ENCODE data around the gene MRPS7.
"Not testable (repeated sequence)": the region's sequence is repeated elsewhere in the genome, so short reads cannot be mapped to it uniquely, and the experiment has no call there.

The MRPS7 gene

GRCh38 chr17:75242461-75243042 lies 19.1 kb upstream of the MRPS7 start:
- no peak for DNase-seq

DNA sequence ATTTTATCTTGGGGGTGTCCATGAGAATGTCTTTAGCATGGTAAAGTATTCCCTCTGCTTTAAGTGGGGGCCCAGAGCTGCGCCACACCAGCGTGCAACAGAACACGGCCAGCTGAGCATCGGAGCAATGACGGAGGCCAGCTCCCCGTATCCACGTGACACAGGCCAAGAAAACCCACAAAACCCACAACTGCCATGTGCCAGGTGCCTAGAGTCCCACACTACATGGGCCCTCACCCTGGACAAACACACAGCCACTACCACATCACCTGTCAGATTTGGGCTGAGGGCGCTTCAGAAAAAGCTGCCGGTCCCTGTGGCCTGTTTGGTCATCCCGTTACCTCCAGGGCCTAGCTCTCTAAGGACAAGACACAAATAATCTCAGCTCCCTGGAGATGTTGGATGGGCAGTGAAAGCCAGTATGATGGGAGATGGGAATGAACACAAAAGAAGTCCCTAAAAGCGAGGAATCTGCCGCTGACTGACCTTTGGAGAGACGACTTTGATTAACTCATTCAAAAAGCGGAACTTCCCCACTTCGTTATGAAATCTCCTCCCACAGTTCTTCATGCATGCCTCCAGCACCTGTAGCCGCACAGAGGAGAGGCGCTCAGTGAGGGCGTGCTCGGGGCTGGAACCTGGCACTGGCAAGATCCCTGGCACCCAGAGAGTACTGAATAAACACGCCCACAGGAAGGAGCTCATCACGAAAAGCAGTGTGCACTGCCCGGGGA lies 17.4 kb upstream of the MRPS7 start:
- peak in 1 of 51 donors; percentile 25 for DNase-seq

DNA sequence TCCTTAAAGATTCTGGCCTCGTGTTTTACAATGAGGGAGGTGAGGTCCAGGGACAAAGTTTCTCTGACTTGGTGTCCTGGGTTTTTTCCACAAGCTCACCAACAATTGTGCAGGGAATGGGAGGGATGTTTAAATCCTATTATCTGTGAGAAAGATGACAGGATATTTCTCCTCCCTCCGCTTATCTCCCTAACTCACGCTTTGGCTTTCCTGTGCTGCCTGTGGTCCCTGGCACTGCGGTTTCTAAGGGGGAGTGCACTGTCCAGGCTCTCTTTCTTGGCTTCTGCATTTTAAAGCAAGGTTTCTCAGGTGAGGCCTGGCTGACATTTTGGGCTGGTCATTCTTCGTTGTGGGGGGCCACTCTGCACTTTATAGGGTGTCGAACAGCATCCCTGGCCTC lies 16.7 kb upstream of the MRPS7 start:
- no peak for DNase-seq

- DNase-seq: no peak
Measured at GRCh38 chr17:75246404-75246803, 15.3 kb upstream of the MRPS7 start.

GRCh38 chr17:75249564-75249963 lies 12.1 kb upstream of the MRPS7 start:
- DNase-seq: no peak

GRCh38 chr17:75250009-75250471 lies 11.6 kb upstream of the MRPS7 start:
- DNase-seq: peak in 1 of 51 donors; percentile 74

DNA sequence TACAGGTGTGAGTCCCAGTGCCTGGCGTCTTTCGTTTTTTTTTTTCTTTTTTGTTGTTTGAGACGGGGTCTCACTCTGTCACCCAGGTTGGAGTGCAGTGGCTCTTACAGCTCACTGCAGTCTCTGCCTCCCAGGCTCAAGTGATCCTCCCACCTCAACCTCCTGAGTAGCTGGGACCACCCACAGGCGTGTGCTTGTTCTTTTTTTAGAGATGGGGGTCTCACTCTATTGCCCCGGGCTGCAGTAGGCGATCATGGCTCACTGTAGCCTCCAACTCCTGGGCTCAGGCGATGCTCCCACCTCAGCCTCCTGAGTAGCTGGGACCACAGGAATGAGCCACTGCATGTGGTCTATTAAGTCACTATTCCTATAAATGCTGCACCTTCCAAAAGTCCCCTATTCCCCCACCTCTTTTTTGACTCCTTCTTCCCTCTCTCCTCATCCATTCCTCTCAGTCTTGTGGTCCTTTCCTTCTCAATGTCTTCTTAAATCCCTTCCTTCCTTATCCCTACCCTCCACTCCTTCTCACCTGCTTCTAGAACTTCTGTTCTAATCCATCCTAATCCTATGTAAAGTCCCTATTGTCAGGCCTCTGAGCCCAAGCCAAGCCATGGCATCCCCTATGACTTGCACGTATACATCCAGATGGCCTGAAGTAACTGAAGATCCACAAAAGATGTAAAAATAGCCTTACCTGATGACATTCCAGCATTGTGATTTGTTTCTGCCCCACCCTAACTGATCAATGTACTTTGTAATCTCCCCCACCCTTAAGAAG lies 9.5 kb upstream of the MRPS7 start:
- DNase-seq: no peak

- DNase-seq: not testable (repeated sequence)
Measured at GRCh38 chr17:75255954-75256698, 5.6 kb upstream of the MRPS7 start.

DNA sequence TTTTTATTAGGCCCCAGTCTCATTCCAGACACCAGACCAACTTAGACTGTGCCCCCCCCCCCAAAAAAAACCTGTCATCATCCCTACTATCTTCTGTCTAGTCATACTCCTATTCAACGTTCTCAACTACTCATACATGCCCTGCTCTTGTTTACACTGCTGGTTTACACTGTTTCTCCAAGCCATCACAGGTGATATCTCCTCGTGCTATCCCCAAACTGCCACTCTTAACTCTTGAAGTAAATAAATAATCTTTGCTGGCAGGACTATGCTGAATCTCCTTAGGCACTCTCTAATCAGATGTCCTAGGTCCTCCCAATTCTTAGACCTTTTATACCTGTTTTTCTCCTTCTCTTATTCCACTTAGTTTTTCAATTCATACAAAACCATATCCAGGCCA lies 4.5 kb upstream of the MRPS7 start:
- not testable (repeated sequence) for DNase-seq

GRCh38 chr17:75260641-75261335 lies 891 bp upstream of the MRPS7 start:
- DNase-seq: peak in 1 of 51 donors; percentile 42

DNA sequence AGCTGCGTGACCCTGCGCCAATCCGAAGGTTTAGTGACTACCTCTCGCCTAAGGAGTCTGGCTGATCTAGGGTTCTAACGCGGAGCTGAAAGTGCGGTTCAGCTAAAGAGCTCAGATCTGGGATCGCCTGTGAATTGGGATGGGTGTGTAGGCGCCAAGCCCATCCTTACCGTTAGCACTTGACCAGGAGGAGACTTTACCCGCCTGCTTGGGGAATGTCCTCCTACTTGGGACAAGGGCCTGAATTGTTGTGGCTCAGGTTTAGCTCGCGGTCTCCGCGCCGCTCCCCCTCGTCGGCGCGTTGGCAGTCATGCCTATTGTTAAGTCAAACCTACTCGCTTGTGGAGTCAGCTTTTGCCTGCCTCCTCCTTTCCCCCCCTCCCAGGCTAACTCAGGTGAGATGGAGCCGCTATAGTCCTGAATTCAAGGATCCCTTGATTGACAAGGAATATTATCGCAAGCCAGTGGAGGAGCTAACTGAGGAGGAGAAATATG lies 480 bp downstream of the MRPS7 start:
- peak in 1 of 51 donors; percentile 66 for DNase-seq

- DNase-seq: no peak
Measured at GRCh38 chr17:75263055-75263454, 1.4 kb downstream of the MRPS7 start.

DNA sequence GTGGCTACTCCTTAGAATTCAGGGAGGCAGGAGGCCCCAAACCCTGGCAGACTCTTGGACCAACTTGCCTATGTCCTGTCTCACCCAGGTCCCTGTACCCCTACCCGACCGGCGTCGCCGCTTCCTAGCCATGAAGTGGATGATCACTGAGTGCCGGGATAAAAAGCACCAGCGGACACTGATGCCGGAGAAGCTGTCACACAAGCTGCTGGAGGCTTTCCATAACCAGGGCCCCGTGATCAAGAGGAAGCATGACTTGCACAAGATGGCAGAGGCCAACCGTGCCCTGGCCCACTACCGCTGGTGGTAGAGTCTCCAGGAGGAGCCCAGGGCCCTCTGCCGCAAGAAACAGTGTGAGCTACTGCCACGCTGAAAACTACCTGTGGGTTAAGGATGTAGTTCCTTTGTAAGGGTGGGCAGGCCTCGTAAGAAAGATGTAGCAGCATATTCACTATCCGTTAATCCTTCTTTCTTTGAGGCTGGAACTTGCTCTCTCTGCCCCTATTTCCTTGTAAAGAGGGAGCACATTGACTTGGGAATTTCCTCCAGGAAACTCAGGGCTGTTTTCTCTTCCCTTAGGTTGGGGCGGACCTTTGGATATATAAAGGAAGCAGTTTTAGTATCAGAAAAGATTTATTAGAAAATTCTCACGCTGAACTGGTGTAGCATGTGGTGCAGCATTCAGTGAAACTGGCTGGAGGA lies 4.1 kb downstream of the MRPS7 start:
- DNase-seq: no peak

GRCh38 chr17:75266316-75267152 lies 4.9 kb downstream of the MRPS7 start:
- DNase-seq: peak in 24 of 51 donors; percentile 11 to 65 (median 38)

DNA sequence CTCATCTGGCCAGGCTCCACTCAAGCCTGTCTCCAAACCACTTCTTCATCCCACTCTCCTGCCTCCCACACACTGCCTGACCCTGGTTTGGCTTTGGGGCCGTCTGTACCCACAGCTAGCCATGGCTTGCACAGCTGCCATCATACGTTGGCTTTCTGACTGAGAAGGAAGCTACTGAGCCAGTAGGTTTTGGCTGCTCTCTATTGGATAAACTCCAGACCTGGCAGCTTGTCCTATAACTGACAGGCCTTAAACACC lies 5.4 kb downstream of the MRPS7 start:
- DNase-seq: peak in 7 of 51 donors; percentile 30 to 62 (median 46)

DNA sequence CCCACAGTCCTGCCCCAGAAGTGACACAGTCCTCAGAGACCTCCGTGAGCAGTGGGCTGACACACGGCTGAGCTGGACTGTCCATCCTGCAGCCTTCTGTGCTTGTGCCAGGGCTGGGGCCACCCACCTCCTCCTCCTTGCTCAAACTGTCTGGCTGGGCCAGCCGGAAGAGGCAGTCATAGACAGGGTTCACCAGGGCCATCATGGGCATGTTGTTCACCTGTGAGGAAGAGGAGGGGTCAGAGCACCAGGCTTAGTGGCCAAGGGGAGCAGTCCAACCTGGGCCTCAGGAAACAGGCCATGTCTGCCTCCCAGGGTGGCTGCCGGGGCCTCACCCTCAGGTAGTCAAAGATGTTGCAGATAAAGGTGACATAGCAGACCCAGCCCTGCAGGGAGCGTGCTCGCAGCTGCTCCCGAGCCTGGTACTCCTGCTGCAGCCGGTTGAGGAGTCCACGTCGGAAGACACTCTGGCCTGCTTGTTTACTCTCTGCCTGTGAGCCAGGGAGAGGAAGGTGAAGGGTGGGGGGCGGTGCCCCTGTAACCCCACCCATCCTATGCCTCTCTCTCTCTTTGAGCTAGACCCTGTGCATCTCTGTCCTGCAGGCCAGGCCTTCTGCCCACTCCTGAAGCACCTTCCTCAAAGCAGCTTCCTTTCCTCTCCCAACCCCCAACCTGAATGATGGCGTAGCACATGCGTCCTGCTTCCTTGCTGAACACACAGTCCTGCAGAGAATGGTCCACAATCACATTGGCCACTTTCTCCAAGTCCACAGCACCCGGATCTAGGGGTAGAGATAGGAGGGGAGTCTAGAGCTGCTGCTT lies 5.9 kb downstream of the MRPS7 start:
- no peak for DNase-seq

DNA sequence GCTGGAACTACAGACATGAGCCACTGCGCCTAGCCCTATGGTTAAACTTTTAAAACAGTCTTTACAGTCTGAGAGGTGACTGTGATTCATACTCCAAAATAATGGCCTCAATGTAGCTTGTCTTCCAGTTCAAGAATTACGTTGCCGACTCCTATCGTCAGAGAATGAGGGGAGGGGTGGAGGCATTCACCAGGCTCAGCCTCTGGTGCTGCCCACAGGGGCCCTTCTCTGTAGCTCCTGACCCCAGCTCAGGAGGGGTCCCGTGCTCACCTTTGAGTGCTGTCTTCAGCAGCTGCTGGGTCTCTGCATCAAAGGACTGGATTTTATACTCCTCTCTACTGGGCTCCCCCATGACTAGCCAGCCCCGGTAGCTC lies 8.2 kb downstream of the MRPS7 start:
- no peak for DNase-seq

- peak in 33 of 51 donors; percentile 25 to 78 (median 56) for DNase-seq
Measured at GRCh38 chr17:75270218-75270965, 8.7 kb downstream of the MRPS7 start.

All from hypothalamus (tissue), 51 donors.